Measurements from ENCODE around the gene MMP24.
A peak's percentile ranks its signal among the peaks of the same experiment; 100 is the strongest.

MMP24 gene

DNA sequence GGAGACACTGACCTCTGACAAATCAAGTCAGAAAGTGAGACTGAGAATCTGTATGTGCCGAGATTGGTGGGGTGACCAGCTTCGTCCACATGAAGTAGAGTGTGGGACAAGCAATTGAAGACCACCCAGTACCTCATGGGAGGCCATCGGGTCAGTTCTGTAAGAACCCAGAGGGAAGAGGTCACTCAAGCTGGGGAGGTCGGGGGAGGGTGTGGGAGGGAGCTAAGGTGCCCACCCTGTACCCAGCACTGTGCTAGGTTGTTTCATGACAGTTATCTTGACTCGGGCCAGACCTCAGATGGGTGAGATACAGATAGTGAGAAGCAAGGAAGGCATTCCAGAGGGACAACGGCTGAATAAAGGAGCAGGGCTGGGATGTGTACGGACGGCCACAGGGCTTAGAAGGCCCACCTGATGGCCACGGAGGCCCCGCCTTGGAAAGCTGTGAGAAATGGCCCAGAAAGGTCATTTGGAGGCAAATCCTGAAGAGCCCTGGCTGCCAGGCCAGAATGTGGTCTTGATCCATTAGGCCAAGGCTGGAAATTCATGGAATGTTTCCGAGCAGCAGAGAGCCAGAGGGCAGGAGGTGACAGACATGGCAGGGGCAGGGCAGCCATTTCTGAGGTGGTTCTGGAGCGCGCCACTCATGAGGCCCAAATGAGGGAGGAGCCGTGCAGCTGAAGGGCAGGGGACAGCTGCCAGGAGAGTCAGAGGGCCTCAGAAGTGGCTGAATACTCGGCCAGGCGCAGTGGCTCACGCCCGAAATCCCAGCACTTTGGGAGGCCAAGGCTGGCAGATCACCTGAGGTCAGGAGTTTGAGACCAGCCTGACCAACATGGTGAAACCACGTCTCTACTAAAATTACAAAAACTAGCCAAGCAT is 43.8 kb downstream of the MMP24 start:
- Histone ChIP-seq H3K36me3 (ENCODE audit: control insufficient read depth in 1 of 2, insufficient read depth in 2 of 2, low read length in 2 of 2) (peaks cover 20 to 52% of the 10 kb centered on the region in 2 donors), H3K9ac (ENCODE audit: low read depth in 1 of 2, low read length in 2 of 2) (no peak overlapping the region), H3K27ac (ENCODE audit: low read depth, low read length) (no peak overlapping the region)

DNA sequence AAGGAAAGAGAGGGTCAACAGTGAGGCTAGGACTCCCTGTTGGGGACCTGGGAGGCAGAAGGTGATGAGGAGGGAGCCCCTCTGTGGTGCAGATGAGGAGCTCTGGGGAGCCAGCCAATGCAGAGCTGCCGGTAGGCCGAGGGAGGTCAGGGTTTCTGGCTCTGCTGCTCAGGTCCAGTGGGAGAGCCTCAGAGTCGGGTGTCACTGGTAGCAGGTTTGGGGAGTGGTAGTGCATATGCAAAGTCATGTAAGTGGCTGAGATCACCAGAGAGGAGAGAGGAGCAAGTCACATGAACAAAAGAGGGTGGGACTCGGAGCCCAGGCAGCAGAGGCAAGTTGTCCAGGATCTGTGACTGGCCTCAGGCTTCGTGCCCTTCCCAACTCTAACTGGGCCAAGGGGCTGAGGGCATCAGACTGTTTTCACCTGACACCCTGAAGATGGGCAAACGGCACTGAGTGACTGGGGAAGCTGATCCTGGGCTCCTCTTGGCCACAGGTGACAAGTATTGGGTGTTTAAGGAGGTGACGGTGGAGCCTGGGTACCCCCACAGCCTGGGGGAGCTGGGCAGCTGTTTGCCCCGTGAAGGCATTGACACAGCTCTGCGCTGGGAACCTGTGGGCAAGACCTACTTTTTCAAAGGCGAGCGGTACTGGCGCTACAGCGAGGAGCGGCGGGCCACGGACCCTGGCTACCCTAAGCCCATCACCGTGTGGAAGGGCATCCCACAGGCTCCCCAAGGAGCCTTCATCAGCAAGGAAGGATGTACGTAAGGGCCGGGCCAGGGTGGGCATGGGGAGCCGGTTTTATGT is 44.8 kb downstream of the MMP24 start:
- Histone ChIP-seq H3K4me1 (ENCODE audit: control insufficient read depth in 1 of 2, insufficient read depth in 2 of 2, low read length in 2 of 2) (peaks cover 9 to 13% of the 10 kb centered on the region in 2 donors), H3K27ac (ENCODE audit: low read depth, low read length) (no peak overlapping the region), H3K9me3 (ENCODE audit: control insufficient read depth in 1 of 2, low read length in 2 of 2) (no peaks in the 10 kb centered on the region), H3K9ac (ENCODE audit: low read depth in 1 of 2, low read length in 2 of 2) (no peak overlapping the region), H3K27me3 (ENCODE audit: control insufficient read depth in 1 of 2, insufficient read depth in 2 of 2, low read length in 2 of 2) (no peaks in the 10 kb centered on the region), H3K36me3 (ENCODE audit: control insufficient read depth in 1 of 2, insufficient read depth in 2 of 2, low read length in 2 of 2) (peaks cover 23 to 58% of the 10 kb centered on the region in 2 donors), H3K4me3 (ENCODE audit: low read depth in 1 of 2, low read length in 2 of 2) (no peak overlapping the region)

More for the DNA sequence above, 43.8 kb downstream of the MMP24 start:
- no peaks in the 10 kb centered on the region for H3K27me3 ChIP-seq (ENCODE audit: control insufficient read depth in 1 of 2, insufficient read depth in 2 of 2, low read length in 2 of 2)
- peaks cover 4 to 10% of the 10 kb centered on the region in 2 donors for H3K4me1 ChIP-seq (ENCODE audit: control insufficient read depth in 1 of 2, insufficient read depth in 2 of 2, low read length in 2 of 2)
- no peaks in the 10 kb centered on the region for H3K9me3 ChIP-seq (ENCODE audit: control insufficient read depth in 1 of 2, low read length in 2 of 2)
- no peak overlapping the region for H3K4me3 ChIP-seq (ENCODE audit: low read depth in 1 of 2, low read length in 2 of 2)

DNA sequence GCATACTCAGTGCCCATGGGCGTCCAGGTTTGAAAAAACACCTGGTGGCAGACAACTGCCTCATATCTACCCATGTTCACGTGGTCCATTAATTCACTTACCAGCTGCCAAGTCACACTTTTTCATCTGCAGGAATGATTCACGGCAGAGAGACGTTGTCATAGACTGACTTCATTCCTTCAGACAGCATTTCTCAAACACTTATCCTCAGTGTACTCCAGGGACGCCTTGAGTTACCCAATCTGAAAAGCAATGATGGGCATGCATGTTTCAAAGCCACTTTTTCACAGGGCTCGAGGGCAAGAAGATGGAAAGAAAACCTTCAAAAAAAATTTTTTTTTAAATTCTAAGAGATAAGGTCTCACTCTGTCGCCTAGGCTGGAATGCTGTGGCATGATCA is 45.4 kb downstream of the MMP24 start:
- peaks cover 23 to 56% of the 10 kb centered on the region in 2 donors for H3K36me3 ChIP-seq (ENCODE audit: control insufficient read depth in 1 of 2, insufficient read depth in 2 of 2, low read length in 2 of 2)
- H3K9me3 ChIP-seq (ENCODE audit: control insufficient read depth in 1 of 2, low read length in 2 of 2) = no peaks in the 10 kb centered on the region
- no peak overlapping the region for H3K9ac ChIP-seq (ENCODE audit: low read depth in 1 of 2, low read length in 2 of 2)
- no peak overlapping the region for H3K27ac ChIP-seq (ENCODE audit: low read depth, low read length)
- H3K4me3 ChIP-seq (ENCODE audit: low read depth in 1 of 2, low read length in 2 of 2) = no peak overlapping the region
- no peaks in the 10 kb centered on the region for H3K27me3 ChIP-seq (ENCODE audit: control insufficient read depth in 1 of 2, insufficient read depth in 2 of 2, low read length in 2 of 2)
- peaks cover 14 to 19% of the 10 kb centered on the region in 2 donors for H3K4me1 ChIP-seq (ENCODE audit: control insufficient read depth in 1 of 2, insufficient read depth in 2 of 2, low read length in 2 of 2)

DNA sequence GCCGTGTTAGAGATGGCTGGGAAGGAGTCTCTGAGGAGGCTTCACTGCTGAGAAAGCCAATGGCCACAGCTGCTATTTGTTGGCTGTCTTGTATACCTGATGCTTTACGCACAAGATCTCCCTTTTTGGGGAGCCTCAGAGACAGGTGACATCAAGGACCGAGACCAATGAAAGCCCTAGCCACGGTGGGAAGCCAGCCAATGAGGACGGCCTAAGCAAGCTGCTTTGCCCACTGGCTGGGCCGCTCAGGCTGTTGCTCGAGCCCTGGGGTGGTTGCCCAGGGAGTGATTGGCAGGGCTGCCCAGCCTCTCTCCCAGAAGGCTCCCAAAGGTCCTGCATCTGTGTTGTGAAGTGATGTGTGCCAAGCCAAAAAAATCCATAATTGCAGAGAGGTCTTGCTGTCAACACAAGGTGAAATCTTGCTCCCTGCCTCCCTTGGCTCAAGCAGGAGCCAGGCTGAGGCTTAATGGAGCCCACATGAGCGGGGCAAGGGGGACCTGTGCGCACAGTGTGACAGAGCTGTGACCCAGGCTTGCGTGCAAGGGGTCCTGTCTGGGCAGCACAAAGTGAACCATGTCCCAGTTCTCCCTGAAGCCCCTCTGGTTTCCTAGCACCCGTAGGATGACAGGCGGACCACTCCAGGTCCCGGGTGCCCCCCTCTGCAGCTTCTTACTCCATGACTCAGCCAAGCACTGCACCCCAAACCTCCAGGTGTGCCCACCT is 47.1 kb downstream of the MMP24 start:
- Histone ChIP-seq H3K9me3 (ENCODE audit: control insufficient read depth in 1 of 2, low read length in 2 of 2) (no peaks in the 10 kb centered on the region), H3K9ac (ENCODE audit: low read depth in 1 of 2, low read length in 2 of 2) (no peak overlapping the region), H3K4me3 (ENCODE audit: low read depth in 1 of 2, low read length in 2 of 2) (no peak overlapping the region), H3K4me1 (ENCODE audit: control insufficient read depth in 1 of 2, insufficient read depth in 2 of 2, low read length in 2 of 2) (peaks cover 14 to 23% of the 10 kb centered on the region in 2 donors), H3K27ac (ENCODE audit: low read depth, low read length) (no peak overlapping the region), H3K36me3 (ENCODE audit: control insufficient read depth in 1 of 2, insufficient read depth in 2 of 2, low read length in 2 of 2) (peaks cover 20 to 44% of the 10 kb centered on the region in 2 donors), H3K27me3 (ENCODE audit: control insufficient read depth in 1 of 2, insufficient read depth in 2 of 2, low read length in 2 of 2) (no peaks in the 10 kb centered on the region)

- Histone ChIP-seq H3K36me3 (ENCODE audit: control insufficient read depth in 1 of 2, insufficient read depth in 2 of 2, low read length in 2 of 2) (peaks cover 28 to 52% of the 10 kb centered on the region in 2 donors), H3K27me3 (ENCODE audit: control insufficient read depth in 1 of 2, insufficient read depth in 2 of 2, low read length in 2 of 2) (no peaks in the 10 kb centered on the region), H3K9me3 (ENCODE audit: control insufficient read depth in 1 of 2, low read length in 2 of 2) (no peaks in the 10 kb centered on the region), H3K9ac (ENCODE audit: low read depth in 1 of 2, low read length in 2 of 2) (no peak overlapping the region), H3K27ac (ENCODE audit: low read depth, low read length) (no peak overlapping the region), H3K4me3 (ENCODE audit: low read depth in 1 of 2, low read length in 2 of 2) (no peak overlapping the region), H3K4me1 (ENCODE audit: control insufficient read depth in 1 of 2, insufficient read depth in 2 of 2, low read length in 2 of 2) (peaks cover 10 to 25% of the 10 kb centered on the region in 2 donors)
Measured at GRCh38 chr20:35274172-35275092, 47.9 kb downstream of the MMP24 start.

DNA sequence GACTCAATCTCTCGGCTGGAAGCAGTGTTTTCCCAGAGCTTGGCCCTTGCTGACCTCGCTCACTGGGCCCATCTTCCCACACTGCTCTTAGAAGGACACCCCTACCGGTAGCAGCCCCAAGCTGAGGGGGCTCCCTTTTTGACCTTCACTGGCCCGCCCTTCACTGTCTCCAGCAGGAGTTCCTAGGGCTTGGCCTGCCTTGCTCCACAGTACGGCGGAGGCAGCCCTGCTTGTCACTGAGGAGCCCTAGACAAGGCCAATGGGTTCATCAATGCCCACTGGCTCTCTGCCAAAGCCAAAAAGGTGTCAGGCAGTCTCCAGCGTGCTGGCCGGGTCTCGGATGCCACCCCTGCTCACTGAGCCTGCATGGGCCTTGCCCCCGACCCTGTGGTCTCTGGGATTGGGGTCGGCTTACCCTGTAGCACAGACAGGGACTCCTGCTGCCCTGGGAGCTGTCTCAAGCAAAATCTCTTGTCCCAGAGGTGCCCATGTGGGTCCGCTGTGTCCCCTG is 49.3 kb downstream of the MMP24 start:
- H3K27ac ChIP-seq (ENCODE audit: low read depth, low read length) = no peak overlapping the region
- H3K27me3 ChIP-seq (ENCODE audit: control insufficient read depth in 1 of 2, insufficient read depth in 2 of 2, low read length in 2 of 2) = no peaks in the 10 kb centered on the region
- peak overlapping the region in 1 of 2 donors; percentile 75 for H3K9ac ChIP-seq (ENCODE audit: low read depth in 1 of 2, low read length in 2 of 2)
- H3K36me3 ChIP-seq (ENCODE audit: control insufficient read depth in 1 of 2, insufficient read depth in 2 of 2, low read length in 2 of 2) = peaks cover 40 to 66% of the 10 kb centered on the region in 2 donors
- no peak overlapping the region for H3K4me3 ChIP-seq (ENCODE audit: low read depth in 1 of 2, low read length in 2 of 2)
- peaks cover 10 to 28% of the 10 kb centered on the region in 2 donors for H3K4me1 ChIP-seq (ENCODE audit: control insufficient read depth in 1 of 2, insufficient read depth in 2 of 2, low read length in 2 of 2)
- H3K9me3 ChIP-seq (ENCODE audit: control insufficient read depth in 1 of 2, low read length in 2 of 2) = no peaks in the 10 kb centered on the region

DNA sequence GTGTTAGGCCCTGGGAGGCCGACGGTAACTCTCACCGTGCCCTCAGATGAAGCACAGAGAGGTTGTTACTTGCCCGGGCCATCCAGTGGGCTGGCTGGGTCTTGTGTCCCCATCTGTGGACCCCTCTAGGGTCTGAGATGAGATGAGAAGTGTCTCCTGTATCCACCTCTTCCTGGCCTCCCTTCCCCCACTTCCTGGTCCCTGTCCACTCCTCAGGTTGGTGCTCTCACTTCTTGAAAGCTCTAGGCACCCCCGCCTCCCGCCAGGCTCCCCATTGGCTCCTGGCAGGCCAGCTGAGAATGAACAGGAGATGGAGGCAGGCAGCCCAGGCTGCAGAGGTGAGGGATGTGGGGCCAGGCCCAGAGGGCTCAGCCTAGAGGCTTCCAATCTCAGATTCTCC is 49.9 kb downstream of the MMP24 start:
- Histone ChIP-seq H3K36me3 (ENCODE audit: control insufficient read depth in 1 of 2, insufficient read depth in 2 of 2, low read length in 2 of 2) (peaks cover 34 to 65% of the 10 kb centered on the region in 2 donors), H3K4me3 (ENCODE audit: low read depth in 1 of 2, low read length in 2 of 2) (peak overlapping the region; percentile 75 to 80), H3K9ac (ENCODE audit: low read depth in 1 of 2, low read length in 2 of 2) (peak overlapping the region; percentile 75 to 90), H3K9me3 (ENCODE audit: control insufficient read depth in 1 of 2, low read length in 2 of 2) (no peaks in the 10 kb centered on the region), H3K4me1 (ENCODE audit: control insufficient read depth in 1 of 2, insufficient read depth in 2 of 2, low read length in 2 of 2) (peaks cover 10 to 28% of the 10 kb centered on the region in 2 donors), H3K27me3 (ENCODE audit: control insufficient read depth in 1 of 2, insufficient read depth in 2 of 2, low read length in 2 of 2) (no peaks in the 10 kb centered on the region), H3K27ac (ENCODE audit: low read depth, low read length) (no peak overlapping the region)

- no peaks in the 10 kb centered on the region for H3K27me3 ChIP-seq (ENCODE audit: control insufficient read depth in 1 of 2, insufficient read depth in 2 of 2, low read length in 2 of 2)
- H3K4me1 ChIP-seq (ENCODE audit: control insufficient read depth in 1 of 2, insufficient read depth in 2 of 2, low read length in 2 of 2) = peaks cover 11 to 28% of the 10 kb centered on the region in 2 donors
- peak overlapping the region; percentile 96 for H3K27ac ChIP-seq (ENCODE audit: low read depth, low read length)
- peak overlapping the region; percentile 75 to 80 for H3K4me3 ChIP-seq (ENCODE audit: low read depth in 1 of 2, low read length in 2 of 2)
- H3K9me3 ChIP-seq (ENCODE audit: control insufficient read depth in 1 of 2, low read length in 2 of 2) = no peaks in the 10 kb centered on the region
- H3K36me3 ChIP-seq (ENCODE audit: control insufficient read depth in 1 of 2, insufficient read depth in 2 of 2, low read length in 2 of 2) = peaks cover 31 to 65% of the 10 kb centered on the region in 2 donors
- peak overlapping the region; percentile 75 to 90 for H3K9ac ChIP-seq (ENCODE audit: low read depth in 1 of 2, low read length in 2 of 2)
Measured at GRCh38 chr20:35277127-35277526, 50.6 kb downstream of the MMP24 start.

Measured in duodenal mucosa (tissue), 2 donors.